Stimulated activated CD4-positive, alpha-beta T cell treated with anti-CD3 and anti-CD28 coated beads, Interleukin-12 subunit alpha, Interleukin-12 subunit beta, amount 100 ng/mL, for 24 hours (primary cell): Measurements from ENCODE around the gene PLA2G6.

Experiments
- DNase-seq, 2 experiments: peaks; one replicate each; pipeline ENCODE4 v3.0.0-alpha.2; 2020; ENCODE audit warnings: low read depth in 2 of 2

The PLA2G6 gene

GRCh38 chr22:38181453-38182200 lies at the start of gene PLA2G6:
Gene PLA2G6 (minus strand): TSS chr22:38181830. CDS start chr22:38169426, 12,404 bp downstream.
- peak; percentile 95 to 96 for DNase-seq

GRCh38 chr22:38230916-38231315 lies 49.3 kb upstream of the PLA2G6 start:
- no peak for DNase-seq

GRCh38 chr22:38230108-38230825 lies 48.6 kb upstream of the PLA2G6 start:
- no peak for DNase-seq

GRCh38 chr22:38228873-38229740 lies 47.5 kb upstream of the PLA2G6 start:
- DNase-seq, result no peak

- no peak for DNase-seq
Observed at GRCh38 chr22:38228326-38228872, 46.8 kb upstream of the PLA2G6 start.

GRCh38 chr22:38226853-38227649 lies 45.4 kb upstream of the PLA2G6 start:
- no peak for DNase-seq

- no peak for DNase-seq
Observed at GRCh38 chr22:38223289-38223960, 41.8 kb upstream of the PLA2G6 start.

- no peak for DNase-seq
Observed at GRCh38 chr22:38222797-38223119, 41.1 kb upstream of the PLA2G6 start.

- no peak for DNase-seq
Observed at GRCh38 chr22:38221908-38222796, 40.5 kb upstream of the PLA2G6 start.

GRCh38 chr22:38221407-38221806 lies 39.8 kb upstream of the PLA2G6 start:
- DNase-seq, result no peak

- no peak for DNase-seq
Observed at GRCh38 chr22:38220653-38221386, 39.2 kb upstream of the PLA2G6 start.

GRCh38 chr22:38220163-38220562 lies 38.5 kb upstream of the PLA2G6 start:
- no peak for DNase-seq

GRCh38 chr22:38219632-38220031 lies 38.0 kb upstream of the PLA2G6 start:
- DNase-seq, result no peak

GRCh38 chr22:38218661-38219622 lies 37.3 kb upstream of the PLA2G6 start:
- DNase-seq, result peak in 1 of 2 experiments; percentile 60

GRCh38 chr22:38215156-38216038 lies 33.8 kb upstream of the PLA2G6 start:
- no peak for DNase-seq

- DNase-seq, result peak in 1 of 2 experiments; percentile 50
Observed at GRCh38 chr22:38214302-38215056, 32.8 kb upstream of the PLA2G6 start.
